ENCODE data around the gene TRIM49D1. TPM values are rescaled to one million over a fixed set of nuclear protein-coding genes. Genes with fewer than 3 reads are reported as not detected.
"Not testable (repeated sequence)": the region's sequence is repeated elsewhere in the genome, so short reads cannot be mapped to it uniquely, and the experiment has no call there.

TRIM49D1 gene
- total and polyA plus RNA-seq, 2 of the 8 experiments (the other 6 are each of a cell fraction or from before 2014, with no cell fraction given): not detected

DNA sequence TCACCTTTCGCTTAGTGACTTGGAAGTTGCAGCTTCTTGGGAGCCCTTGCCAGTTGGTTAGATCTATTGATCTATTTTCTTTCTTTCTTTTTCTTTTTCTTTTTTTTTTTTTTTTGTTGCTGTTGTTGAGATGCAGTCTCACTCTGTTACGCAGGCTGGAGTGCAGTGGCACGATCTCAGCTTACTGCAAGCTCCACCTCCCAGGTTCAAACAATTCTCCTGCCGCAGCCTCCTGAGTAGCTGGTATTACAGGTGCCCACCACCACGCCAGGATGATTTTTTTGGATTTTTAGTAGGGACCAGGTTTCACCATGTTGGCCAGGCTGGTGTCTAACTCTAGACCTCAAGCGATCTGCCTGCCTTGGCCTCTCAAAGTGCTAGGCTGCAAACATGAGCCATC, 44.5 kb downstream of the TRIM49D1 start:
- H3K4ac ChIP-seq (replicated peaks; ENCODE audit: insufficient read length, low read depth, low read length); H3K27me3 ChIP-seq (replicated peaks in 1 of 4; ENCODE audit: control insufficient read depth in 3 of 4, extremely low read depth in 1 of 4, insufficient read depth in 3 of 4, low read length in 3 of 4); H3K9me3 ChIP-seq (ENCODE audit: insufficient read depth in 2 of 2, low read depth in 1 of 2, low read length in 1 of 2); H4K8ac ChIP-seq (ENCODE audit: extremely low read depth, insufficient read depth, low read length); H3K4me2 ChIP-seq (ENCODE audit: insufficient read depth in 1 of 2, low read depth in 2 of 2, low read length in 2 of 2); H3K36me3 ChIP-seq (ENCODE audit: control insufficient read depth in 2 of 4, insufficient read depth in 4 of 4, low read length in 3 of 4); H2BK12ac ChIP-seq (ENCODE audit: low read depth, low read length); H2BK15ac ChIP-seq (ENCODE audit: low read length); H3K79me1 ChIP-seq (ENCODE audit: low read depth, low read length); H3K23me2 ChIP-seq (ENCODE audit: low read depth, low read length); DNase-seq (ENCODE audit: low read depth in 1 of 2, low spot score in 2 of 2); H2BK120ac ChIP-seq (replicated peaks; ENCODE audit: low read depth, low read length); H3K4me3 ChIP-seq (ENCODE audit: extremely low read depth in 1 of 4, insufficient read depth in 2 of 4, low read depth in 3 of 4, low read length in 4 of 4); FAIRE-seq; H2BK5ac ChIP-seq (ENCODE audit: low read depth, low read length); H3K4me1 ChIP-seq (replicated peaks in 1 of 4; ENCODE audit: control insufficient read depth in 3 of 4, insufficient read depth in 4 of 4, low read length in 3 of 4); H3K14ac ChIP-seq (ENCODE audit: insufficient read length); H2AK5ac ChIP-seq (ENCODE audit: low read depth, low read length); CTCF ChIA-PET (ENCODE audit: partially characterized antibody); H4K5ac ChIP-seq (ENCODE audit: insufficient read length, low read depth, low read length); H3K79me2 ChIP-seq (ENCODE audit: control insufficient read depth in 1 of 2, insufficient read depth in 2 of 2, low read length in 2 of 2); H3K27ac ChIP-seq (ENCODE audit: low read depth, low read length); H4K20me1 ChIP-seq (replicated peaks in 1 of 2; ENCODE audit: control insufficient read depth in 1 of 2, insufficient read depth in 2 of 2, low read length in 2 of 2); H3K23ac ChIP-seq (ENCODE audit: insufficient read length); H3K56ac ChIP-seq (replicated peaks; ENCODE audit: insufficient read length, low read depth, low read length); H4K91ac ChIP-seq (replicated peaks; ENCODE audit: insufficient read length, low read length); POLR2A ChIA-PET (ENCODE audit: partially characterized antibody); H2BK20ac ChIP-seq (ENCODE audit: low read length); H2AFZ ChIP-seq (ENCODE audit: low read length); H3K9ac ChIP-seq (replicated peaks in 1 of 4; ENCODE audit: extremely low read depth in 1 of 4, low read depth in 3 of 4, low read length in 3 of 4); H3K18ac ChIP-seq (ENCODE audit: extremely low read depth, low read length): not testable (repeated sequence)
- 100% methylated on average over 2 of the region's 6 CpGs; no CpG with 5 or more reads in 1 of the 2 experiments for WGBS, 2 experiments (ENCODE audit: extremely low coverage in 1 of 2, insufficient coverage in 1 of 2, insufficient read length in 1 of 2, insufficient replicate concordance in 2 of 2, low coverage in 1 of 2, low lambda C conversion rate in 2 of 2, missing lambda C conversion rate in 1 of 2)

DNA sequence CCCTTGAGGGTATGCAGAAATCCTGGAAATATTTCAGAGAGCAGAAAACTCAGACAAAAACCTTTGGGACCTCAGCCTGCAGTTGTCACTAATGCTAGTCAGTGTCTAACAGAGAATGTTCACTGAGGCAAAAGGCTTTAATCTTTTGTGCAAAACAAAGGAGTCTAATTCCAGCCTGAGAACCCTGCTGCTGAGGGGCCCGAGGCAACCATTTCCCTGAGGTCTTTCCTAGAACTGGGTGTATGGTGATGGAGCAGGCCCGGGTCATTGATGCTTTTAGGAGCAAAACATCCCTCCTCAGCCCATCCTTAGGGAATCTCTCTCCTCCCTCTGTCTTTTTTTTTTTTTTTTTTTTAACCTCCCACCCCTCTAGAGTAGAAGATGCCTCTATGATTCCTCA, 49.5 kb downstream of the TRIM49D1 start:
- 71% methylated on average over 1 of the region's 2 CpGs; no CpG with 5 or more reads in 1 of the 2 experiments for WGBS, 2 experiments (ENCODE audit: extremely low coverage in 1 of 2, insufficient coverage in 1 of 2, insufficient read length in 1 of 2, insufficient replicate concordance in 2 of 2, low coverage in 1 of 2, low lambda C conversion rate in 2 of 2, missing lambda C conversion rate in 1 of 2)
- H3K56ac ChIP-seq (replicated peaks; ENCODE audit: insufficient read length, low read depth, low read length); H2BK15ac ChIP-seq (ENCODE audit: low read length); H3K14ac ChIP-seq (ENCODE audit: insufficient read length); H4K5ac ChIP-seq (ENCODE audit: insufficient read length, low read depth, low read length); H3K79me1 ChIP-seq (ENCODE audit: low read depth, low read length); H2AK5ac ChIP-seq (ENCODE audit: low read depth, low read length); H3K23ac ChIP-seq (ENCODE audit: insufficient read length); H3K36me3 ChIP-seq (ENCODE audit: control insufficient read depth in 2 of 4, insufficient read depth in 4 of 4, low read length in 3 of 4); H3K9me3 ChIP-seq (ENCODE audit: insufficient read depth in 2 of 2, low read depth in 1 of 2, low read length in 1 of 2); H3K27ac ChIP-seq (ENCODE audit: low read depth, low read length); H3K4me2 ChIP-seq (ENCODE audit: insufficient read depth in 1 of 2, low read depth in 2 of 2, low read length in 2 of 2); H4K8ac ChIP-seq (ENCODE audit: extremely low read depth, insufficient read depth, low read length); FAIRE-seq; H2BK20ac ChIP-seq (ENCODE audit: low read length); H4K20me1 ChIP-seq (replicated peaks in 1 of 2; ENCODE audit: control insufficient read depth in 1 of 2, insufficient read depth in 2 of 2, low read length in 2 of 2); H3K4me1 ChIP-seq (replicated peaks in 1 of 4; ENCODE audit: control insufficient read depth in 3 of 4, insufficient read depth in 4 of 4, low read length in 3 of 4); POLR2A ChIA-PET (ENCODE audit: partially characterized antibody); H2AFZ ChIP-seq (ENCODE audit: low read length); H3K9ac ChIP-seq (replicated peaks in 1 of 4; ENCODE audit: extremely low read depth in 1 of 4, low read depth in 3 of 4, low read length in 3 of 4); H4K91ac ChIP-seq (replicated peaks; ENCODE audit: insufficient read length, low read length); H2BK5ac ChIP-seq (ENCODE audit: low read depth, low read length); H3K18ac ChIP-seq (ENCODE audit: extremely low read depth, low read length); H3K4me3 ChIP-seq (ENCODE audit: extremely low read depth in 1 of 4, insufficient read depth in 2 of 4, low read depth in 3 of 4, low read length in 4 of 4); H3K4ac ChIP-seq (replicated peaks; ENCODE audit: insufficient read length, low read depth, low read length); H3K23me2 ChIP-seq (ENCODE audit: low read depth, low read length); DNase-seq (ENCODE audit: low read depth in 1 of 2, low spot score in 2 of 2); CTCF ChIA-PET (ENCODE audit: partially characterized antibody); H2BK120ac ChIP-seq (replicated peaks; ENCODE audit: low read depth, low read length); H3K27me3 ChIP-seq (replicated peaks in 1 of 4; ENCODE audit: control insufficient read depth in 3 of 4, extremely low read depth in 1 of 4, insufficient read depth in 3 of 4, low read length in 3 of 4); H2BK12ac ChIP-seq (ENCODE audit: low read depth, low read length); H3K79me2 ChIP-seq (ENCODE audit: control insufficient read depth in 1 of 2, insufficient read depth in 2 of 2, low read length in 2 of 2): not testable (repeated sequence)
